Smooth muscle cell (in vitro differentiated cells): ENCODE measurements around the gene ANKRD9. TPM values are rescaled to one million over a fixed set of nuclear protein-coding genes. Genes with fewer than 3 reads are reported as not detected.
"Not testable (repeated sequence)": the region's sequence is repeated elsewhere in the genome, so short reads cannot be mapped to it uniquely, and the experiment has no call there.

Experiments used
- DNase-seq: peaks from one replicate; lab custom pipeline; 2025; ENCODE audit not compliant: unreplicated experiment; lab: John Stamatoyannopoulos, UW
- H2AFZ ChIP-seq: fragments of 200-600 bp; sonication (generic); 2 replicates; pipeline ENCODE4 v1.6.0; 2016; ENCODE audit warnings: antibody characterized with exemption, low read depth, mild to moderate bottlenecking
- H3F3A ChIP-seq: fragments of 200-600 bp; sonication (generic); 2 replicates; pipeline ENCODE4 v1.6.0; 2017; ENCODE audit warnings: antibody characterized with exemption, low read depth
- H3K27ac ChIP-seq: fragments of 200-600 bp; sonication (generic); 2 replicates; pipeline ENCODE4 v1.5.1; 2016; ENCODE audit warnings: low read depth, mild to moderate bottlenecking
- H3K27me3 ChIP-seq: fragments of 200-600 bp; sonication (generic); 2 replicates; pipeline ENCODE4 v1.6.1; 2016; ENCODE audit warnings: low read depth, mild to moderate bottlenecking
- H3K36me3 ChIP-seq: fragments of 200-600 bp; sonication (generic); 2 replicates; pipeline ENCODE4 v1.5.1; 2016; ENCODE audit warnings: low read depth
- H3K4me1 ChIP-seq: fragments of 200-600 bp; sonication (generic); 2 replicates; pipeline ENCODE4 v1.5.1; 2016; ENCODE audit warnings: low read depth
- H3K4me2 ChIP-seq: fragments of 200-600 bp; sonication (generic); 2 replicates; pipeline ENCODE4 v1.6.0; 2016; ENCODE audit warnings: mild to moderate bottlenecking
- H3K4me3 ChIP-seq: fragments of 200-600 bp; sonication (generic); 2 replicates; pipeline ENCODE4 v1.5.1; 2016; ENCODE audit warnings: mild to moderate bottlenecking
- H3K79me2 ChIP-seq: fragments of 200-600 bp; sonication (generic); 2 replicates; pipeline ENCODE4 v1.6.0; 2016; ENCODE audit warnings: low read depth, mild to moderate bottlenecking
- H3K9ac ChIP-seq: fragments of 200-600 bp; sonication (generic); 2 replicates; pipeline ENCODE4 v1.6.0; 2016; ENCODE audit warnings: low read depth
- H3K9me3 ChIP-seq: fragments of 200-600 bp; sonication (generic); replicated peaks from 2 replicates; pipeline ENCODE4 v1.5.1; 2016; ENCODE audit warnings: low read depth
- H4K20me1 ChIP-seq: fragments of 200-600 bp; sonication (generic); 2 replicates; pipeline ENCODE4 v1.6.0; 2016; ENCODE audit warnings: low read depth
- WGBS: methylation state at CpG from one replicate; pipeline ENCODE4 v1.1.7; 2016; ENCODE audit warnings: low lambda C conversion rate; 5-methylcytosine and 5-hydroxymethylcytosine counted together
- polyA plus RNA-seq: library from polyadenylated mRNA; unstranded; fragments of >200 nt; fragmentation: Nextera tagmentation; extraction: Ambion mirVana; gene quantifications from 2 replicates; pipeline ENCODE4 v1.2.1, GENCODE V29; 2016
- total RNA-seq: library from RNA; depleted of rRNA; stranded (reverse); fragments of >200 nt; gene quantifications from 2 replicates; pipeline ENCODE4 v1.2.3, GENCODE V29; 2014
- TF ChIP-seq, protein P1 (sequence below): fragments of 200-600 bp; sonication (generic); IDR thresholded peaks from 2 replicates; pipeline ENCODE4 v1.5.1; 2017; ENCODE audit warnings: borderline replicate concordance, mild to moderate bottlenecking, antibody characterized with exemption; ENCODE audit not compliant: insufficient read depth, poor library complexity, severe bottlenecking

ANKRD9 gene
- total and polyA plus RNA-seq, 2 experiments from 2014 or later = 17.2 to 38.9 TPM

DNA sequence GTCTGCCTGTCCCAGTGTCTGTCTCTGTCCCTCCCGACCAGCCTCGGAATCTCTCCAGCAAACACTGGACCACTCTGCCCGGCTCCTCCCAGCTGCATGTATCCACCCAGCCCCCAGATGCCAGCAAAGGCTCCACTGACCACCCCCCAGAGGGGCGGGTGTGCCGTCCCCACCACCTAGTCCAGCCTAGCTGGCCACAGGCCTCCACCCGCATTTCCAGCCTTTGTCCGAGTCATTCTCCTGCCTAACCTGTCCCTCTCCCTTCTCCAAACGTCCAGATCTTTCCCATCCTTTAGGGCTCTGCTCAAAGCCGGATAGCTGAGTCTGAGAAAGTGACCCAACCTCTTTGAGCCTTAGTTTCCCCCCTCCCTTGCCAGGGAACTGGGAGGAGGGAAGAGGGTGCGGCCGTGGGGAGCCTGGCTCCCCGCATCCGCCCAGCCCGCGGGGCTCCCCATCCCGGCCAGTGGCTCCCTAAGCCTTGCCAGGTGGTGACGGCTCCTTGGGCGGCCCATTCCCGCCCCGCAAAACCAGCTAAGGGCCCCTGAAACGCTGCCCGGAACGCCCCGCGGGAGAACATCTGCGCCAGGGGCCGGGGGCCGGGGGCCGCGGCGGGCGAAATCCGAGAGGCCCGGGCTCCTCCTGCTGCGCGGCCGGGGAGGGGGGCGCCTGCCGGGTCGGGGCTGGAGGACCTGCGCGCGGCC is 34.6 kb upstream of the ANKRD9 start:
- Histone ChIP-seq H2AFZ (no peak overlapping the region), H3K27ac (no peak overlapping the region), H4K20me1 (no peaks in the 10 kb centered on the region), H3F3A (peaks cover 7% of the 10 kb centered on the region), H3K4me2 (no peak overlapping the region), H3K36me3 (no peaks in the 10 kb centered on the region), H3K9me3 (no peaks in the 10 kb centered on the region), H3K9ac (no peak overlapping the region), H3K4me1 (peaks cover 10% of the 10 kb centered on the region), H3K4me3 (peak overlapping the region; percentile 21), H3K79me2 (no peaks in the 10 kb centered on the region), H3K27me3 (peaks cover 9% of the 10 kb centered on the region)
- WGBS = 42% methylated on average over 38 of the region's 43 CpGs
- TF ChIP-seq, protein P1, sequence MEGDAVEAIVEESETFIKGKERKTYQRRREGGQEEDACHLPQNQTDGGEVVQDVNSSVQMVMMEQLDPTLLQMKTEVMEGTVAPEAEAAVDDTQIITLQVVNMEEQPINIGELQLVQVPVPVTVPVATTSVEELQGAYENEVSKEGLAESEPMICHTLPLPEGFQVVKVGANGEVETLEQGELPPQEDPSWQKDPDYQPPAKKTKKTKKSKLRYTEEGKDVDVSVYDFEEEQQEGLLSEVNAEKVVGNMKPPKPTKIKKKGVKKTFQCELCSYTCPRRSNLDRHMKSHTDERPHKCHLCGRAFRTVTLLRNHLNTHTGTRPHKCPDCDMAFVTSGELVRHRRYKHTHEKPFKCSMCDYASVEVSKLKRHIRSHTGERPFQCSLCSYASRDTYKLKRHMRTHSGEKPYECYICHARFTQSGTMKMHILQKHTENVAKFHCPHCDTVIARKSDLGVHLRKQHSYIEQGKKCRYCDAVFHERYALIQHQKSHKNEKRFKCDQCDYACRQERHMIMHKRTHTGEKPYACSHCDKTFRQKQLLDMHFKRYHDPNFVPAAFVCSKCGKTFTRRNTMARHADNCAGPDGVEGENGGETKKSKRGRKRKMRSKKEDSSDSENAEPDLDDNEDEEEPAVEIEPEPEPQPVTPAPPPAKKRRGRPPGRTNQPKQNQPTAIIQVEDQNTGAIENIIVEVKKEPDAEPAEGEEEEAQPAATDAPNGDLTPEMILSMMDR = no peak
- no peak for DNase-seq

DNA sequence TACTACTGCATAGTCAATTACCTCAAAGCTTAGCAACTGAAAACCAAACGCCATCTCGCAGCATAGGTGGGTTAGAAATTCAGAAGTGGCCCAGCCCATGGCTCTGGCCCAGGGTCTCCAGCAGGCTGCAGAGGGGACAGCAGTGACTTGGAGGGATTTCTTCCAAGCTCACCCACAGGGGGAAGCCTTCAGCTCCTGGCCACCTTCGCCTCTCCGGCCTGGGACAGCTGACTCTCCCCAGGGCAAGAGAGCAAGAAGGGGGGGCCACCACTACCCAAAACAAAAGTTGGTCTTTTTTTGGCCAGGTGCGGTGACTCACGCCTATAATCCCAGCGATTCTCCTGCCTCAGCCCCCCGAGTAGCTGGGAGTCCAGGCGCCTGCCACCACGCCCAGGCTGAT is 32.2 kb upstream of the ANKRD9 start:
- H3K4me2 ChIP-seq = no peak overlapping the region
- no peaks in the 10 kb centered on the region for H4K20me1 ChIP-seq
- peaks cover 10% of the 10 kb centered on the region for H3K4me1 ChIP-seq
- TF ChIP-seq, protein P1 = no peak
- no peaks in the 10 kb centered on the region for H3K79me2 ChIP-seq
- 90% methylated on average over 10 of the region's 10 CpGs for WGBS
- no peak overlapping the region for H2AFZ ChIP-seq
- H3K4me3 ChIP-seq = no peak overlapping the region
- peaks cover 9% of the 10 kb centered on the region for H3K27me3 ChIP-seq
- peaks cover 7% of the 10 kb centered on the region for H3F3A ChIP-seq
- no peak for DNase-seq
- no peaks in the 10 kb centered on the region for H3K9me3 ChIP-seq
- no peak overlapping the region for H3K27ac ChIP-seq
- H3K36me3 ChIP-seq = no peaks in the 10 kb centered on the region
- no peak overlapping the region for H3K9ac ChIP-seq

DNA sequence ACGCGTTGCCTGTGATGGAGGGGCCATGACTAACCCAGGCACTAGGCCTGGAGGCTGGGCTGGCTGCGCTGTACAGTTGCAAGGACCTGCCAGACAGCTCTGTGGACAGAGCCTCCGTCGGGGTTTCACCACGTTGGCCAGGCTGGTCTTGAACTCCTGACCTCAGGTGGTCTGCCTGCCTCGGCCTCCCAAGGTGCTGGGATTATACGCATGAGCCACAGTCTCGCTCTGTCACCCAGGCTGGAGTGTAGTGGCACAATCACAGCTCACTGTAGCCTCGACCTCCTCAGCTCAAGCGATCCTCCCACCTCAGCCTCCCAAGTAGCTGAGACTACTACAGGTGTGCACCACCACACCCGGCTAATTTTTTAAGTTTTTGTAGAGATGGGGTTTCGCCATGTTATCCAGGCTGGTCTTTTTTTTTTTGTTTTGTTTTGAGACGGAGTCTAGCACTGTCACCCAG is 31.5 kb upstream of the ANKRD9 start:
- H3K9ac ChIP-seq, H3K4me3 ChIP-seq, H3K9me3 ChIP-seq, H3K79me2 ChIP-seq, H3F3A ChIP-seq, H3K4me1 ChIP-seq, H3K36me3 ChIP-seq, DNase-seq, H3K4me2 ChIP-seq, H2AFZ ChIP-seq, H4K20me1 ChIP-seq, H3K27ac ChIP-seq, H3K27me3 ChIP-seq: not testable (repeated sequence)
- WGBS = 90% methylated on average over 14 of the region's 14 CpGs

DNA sequence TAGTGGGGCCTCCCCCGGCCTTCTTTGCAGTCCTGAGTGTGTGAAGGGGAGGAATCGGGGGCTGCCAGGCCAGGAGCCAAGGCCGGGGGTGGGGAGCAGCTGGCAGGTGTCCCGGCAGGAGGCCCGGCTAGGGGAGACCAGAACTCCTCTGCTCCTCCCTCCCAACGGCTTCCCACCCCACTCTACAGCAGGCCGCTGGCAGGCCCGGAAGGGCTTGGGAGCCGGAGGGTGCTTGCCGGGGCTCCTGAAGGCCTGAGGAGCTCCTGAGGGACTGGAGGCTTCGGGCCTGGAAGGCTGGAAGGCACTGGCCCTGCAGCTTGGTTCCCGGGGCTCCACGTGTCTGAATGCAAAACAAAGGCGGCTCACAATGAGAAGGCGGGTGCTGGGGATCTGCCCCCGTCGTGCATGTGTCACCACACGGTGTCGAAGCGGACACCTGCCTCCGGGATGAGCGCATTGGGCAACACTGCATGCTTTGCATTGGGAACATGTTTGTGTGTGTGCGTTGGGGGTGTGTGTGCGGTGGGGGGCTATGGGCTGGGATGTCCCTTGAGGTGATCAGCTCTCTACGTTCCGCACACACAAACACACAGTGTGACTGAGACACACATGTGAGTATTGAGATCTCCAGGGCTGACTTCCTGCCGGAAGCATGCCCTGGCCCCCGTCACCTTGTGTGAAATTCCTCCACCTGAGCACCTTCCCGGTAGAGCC is 30.9 kb upstream of the ANKRD9 start:
- peaks cover 9% of the 10 kb centered on the region for H3K27me3 ChIP-seq
- DNase-seq = no peak
- no peaks in the 10 kb centered on the region for H3K9me3 ChIP-seq
- peaks cover 5% of the 10 kb centered on the region for H3F3A ChIP-seq
- H3K27ac ChIP-seq = no peak overlapping the region
- 91% methylated on average over 27 of the region's 29 CpGs for WGBS
- no peaks in the 10 kb centered on the region for H3K36me3 ChIP-seq
- no peak overlapping the region for H3K4me3 ChIP-seq
- H3K4me2 ChIP-seq = no peak overlapping the region
- H3K4me1 ChIP-seq = peaks cover 3% of the 10 kb centered on the region
- H4K20me1 ChIP-seq = no peaks in the 10 kb centered on the region
- no peaks in the 10 kb centered on the region for H3K79me2 ChIP-seq
- no peak overlapping the region for H3K9ac ChIP-seq
- H2AFZ ChIP-seq = no peak overlapping the region
- TF ChIP-seq, protein P1 = no peak
